ENCODE measurements around the gene SURF2.
A peak's percentile ranks its signal among the peaks of the same experiment; 100 is the strongest.
"Not testable (repeated sequence)": the region's sequence is repeated elsewhere in the genome, so short reads cannot be mapped to it uniquely, and the experiment has no call there.

Gene SURF2

GRCh38 chr9:133359399-133360175 lies 3.2 kb downstream of the SURF2 start:
- peak; percentile 17 for DNase-seq

DNA sequence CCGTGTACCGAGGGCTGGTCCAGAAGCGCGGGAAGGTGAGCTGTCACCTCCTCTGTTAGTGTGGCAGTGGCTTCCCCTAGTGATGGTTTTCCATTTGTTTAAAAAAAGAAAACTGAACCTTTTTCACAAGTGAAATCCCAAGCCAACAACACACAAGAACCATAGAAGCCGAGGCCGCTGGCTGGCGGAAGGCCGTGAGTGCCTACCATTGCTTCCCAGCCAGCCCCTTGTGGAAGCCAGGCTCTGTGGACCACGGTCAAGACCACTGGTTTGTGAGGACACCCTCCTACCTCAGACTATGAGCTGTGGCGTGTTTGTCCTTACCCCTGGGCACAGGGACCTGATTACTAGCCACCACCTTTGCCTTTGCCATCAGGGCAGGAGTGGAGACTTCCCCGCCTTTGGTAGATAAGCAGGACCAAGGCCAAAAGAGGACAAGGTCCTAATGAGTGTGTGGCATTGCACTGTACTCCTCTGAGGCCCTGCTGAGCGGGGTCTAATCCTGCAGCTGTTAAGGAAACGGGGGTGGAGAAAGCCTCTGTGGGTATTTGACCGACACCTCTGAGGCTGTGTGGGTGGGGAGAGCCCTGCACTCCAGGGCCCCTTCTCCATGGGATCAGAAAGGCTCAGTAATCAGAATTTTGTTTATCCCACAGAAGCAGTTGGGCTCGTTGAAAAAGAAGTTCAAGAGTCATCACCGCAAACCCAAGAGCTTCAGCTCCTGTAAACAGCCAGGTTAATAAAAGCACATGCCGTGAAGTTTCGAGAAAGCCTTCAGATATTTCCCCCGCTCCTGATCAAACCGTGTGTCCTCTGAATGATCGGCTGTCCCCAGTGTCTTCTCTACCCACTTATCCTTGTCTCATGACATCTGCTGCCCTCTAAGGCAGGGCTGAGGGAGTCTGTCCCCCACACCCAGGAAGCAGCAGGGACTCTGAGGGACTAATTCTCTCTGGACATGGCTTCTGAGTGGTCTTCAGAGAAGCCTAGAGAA lies 4.3 kb downstream of the SURF2 start:
- no peak for DNase-seq

DNA sequence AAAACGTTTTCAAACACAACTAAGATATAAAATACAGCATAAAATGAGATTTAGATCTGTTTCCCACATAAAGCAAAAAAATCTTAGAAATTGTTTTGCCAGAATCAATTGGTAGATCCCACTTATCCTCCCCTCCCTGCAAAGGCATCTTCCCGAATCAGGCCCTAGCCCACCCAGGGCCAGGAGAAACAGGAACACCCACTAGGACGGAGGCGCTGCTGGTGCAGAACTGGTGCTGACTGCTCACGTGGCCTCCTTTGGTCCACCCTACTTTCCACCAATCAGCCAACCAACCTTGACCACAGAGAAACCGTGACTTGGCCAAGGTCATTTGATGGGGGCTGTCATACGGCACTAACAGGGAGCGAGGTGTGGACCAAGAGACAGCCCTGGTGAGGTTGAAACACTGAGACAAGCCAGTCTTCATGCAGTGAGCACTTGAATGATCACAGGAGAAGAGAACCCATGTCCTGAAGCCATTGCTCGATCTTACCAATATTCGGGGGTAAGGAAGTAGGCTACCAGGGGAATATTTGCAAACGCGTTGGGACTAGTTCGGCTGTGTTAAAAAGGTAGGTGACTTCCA lies 5.2 kb downstream of the SURF2 start:
- DNase-seq, result no peak

GRCh38 chr9:133362359-133363044 lies 6.2 kb downstream of the SURF2 start:
- DNase-seq, result no peak

DNA sequence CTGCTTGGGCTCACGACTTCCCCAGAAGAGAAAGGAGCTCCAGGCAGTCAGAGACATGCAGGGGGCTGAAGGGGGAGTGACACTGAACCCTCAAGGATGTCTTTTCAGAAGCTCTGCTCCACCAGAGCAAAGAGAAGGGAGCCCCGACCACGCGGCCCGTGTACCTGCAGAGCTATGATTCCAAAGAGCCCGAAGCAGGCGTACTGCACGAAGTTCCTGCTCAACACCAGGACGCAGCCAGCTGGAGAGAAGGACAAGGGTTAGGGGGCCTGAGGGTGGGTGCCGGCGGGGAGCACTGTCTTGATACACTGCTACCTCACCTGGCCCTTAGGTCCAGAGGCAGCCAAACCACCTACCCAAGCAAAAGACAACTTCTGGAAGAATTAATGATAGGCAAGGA lies 10.1 kb downstream of the SURF2 start:
- DNase-seq, result no peak

DNA sequence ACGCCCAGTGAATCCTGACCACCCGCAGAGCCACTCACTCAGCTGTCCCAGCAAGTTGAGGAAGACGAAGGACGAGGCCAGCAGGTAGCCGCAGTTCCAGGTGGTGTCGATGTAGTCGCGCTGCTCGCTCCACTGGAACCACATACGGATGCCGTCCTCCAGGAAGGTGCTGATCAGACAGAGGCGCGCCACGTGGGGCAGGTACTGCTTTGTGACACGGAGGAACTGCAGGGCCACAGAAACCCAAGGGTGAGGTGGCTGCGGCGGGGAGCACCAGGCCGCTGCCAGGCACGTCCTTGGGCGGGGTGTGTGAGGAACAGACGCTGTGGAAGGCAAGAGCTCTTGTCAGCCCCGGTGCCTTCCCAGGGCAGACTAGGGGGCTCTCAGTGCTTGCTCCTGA lies 10.9 kb downstream of the SURF2 start:
- DNase-seq, result no peak

DNA sequence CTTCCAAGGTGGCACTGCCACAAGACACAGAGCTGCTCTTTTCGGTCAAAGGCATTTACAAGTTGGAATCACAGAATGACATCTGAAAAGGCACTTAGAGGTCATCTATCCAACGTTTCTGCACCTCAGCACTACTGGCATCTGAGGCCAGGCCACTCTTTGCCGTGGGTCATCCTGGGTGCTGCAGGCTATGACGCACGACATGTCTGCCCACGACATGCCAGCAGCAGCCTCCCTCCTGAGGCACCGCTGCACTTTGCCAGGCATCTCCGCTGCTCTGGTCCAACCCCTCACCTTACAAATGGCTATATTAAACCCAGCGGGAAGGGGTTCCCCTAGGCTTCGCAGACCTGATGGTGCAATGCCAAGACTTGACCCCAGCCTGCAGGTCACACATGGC lies 11.4 kb downstream of the SURF2 start:
- DNase-seq, result no peak

- no peak for DNase-seq
Measured at GRCh38 chr9:133368249-133368881, 12.0 kb downstream of the SURF2 start.

DNA sequence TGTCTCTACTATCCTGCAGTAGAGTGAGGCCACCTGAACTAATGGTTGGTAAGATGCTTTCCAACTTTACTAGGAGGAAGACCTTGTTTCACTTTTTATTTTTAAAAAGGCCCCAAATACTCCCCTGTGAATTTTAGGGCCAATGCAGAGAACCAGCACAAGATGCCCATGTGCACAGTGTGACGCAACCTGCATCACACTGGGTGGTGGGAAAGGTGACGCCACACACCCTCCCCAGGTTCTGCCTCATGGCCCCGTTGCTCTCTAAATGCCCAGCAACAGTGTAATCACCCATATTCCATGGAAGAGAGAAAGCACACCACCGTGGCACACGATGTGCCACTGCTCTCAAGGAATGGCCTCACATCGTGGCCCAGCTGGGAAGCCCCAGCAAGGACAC lies 13.1 kb downstream of the SURF2 start:
- DNase-seq, result no peak

DNA sequence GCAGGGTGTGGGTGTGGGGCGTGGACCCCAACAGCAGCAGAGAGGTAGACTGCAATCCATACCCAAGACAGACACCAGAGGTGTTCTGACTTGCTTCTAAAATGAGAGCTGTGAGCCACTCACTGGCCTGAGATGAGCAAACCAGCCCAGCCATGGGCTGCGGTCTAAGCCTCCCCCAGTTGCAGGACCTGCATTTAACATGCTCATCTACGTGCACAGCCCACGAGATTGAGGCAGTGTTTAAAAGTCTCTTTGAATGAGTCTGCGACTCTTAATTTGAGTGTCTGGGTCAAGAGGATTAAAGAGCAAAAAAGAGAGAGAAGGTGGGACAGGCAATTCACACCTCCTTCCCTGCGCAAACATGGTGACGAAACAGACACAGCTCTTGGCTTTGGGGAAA lies 13.6 kb downstream of the SURF2 start:
- no peak for DNase-seq

GRCh38 chr9:133370685-133371084 lies 14.3 kb downstream of the SURF2 start:
- DNase-seq, result no peak

DNA sequence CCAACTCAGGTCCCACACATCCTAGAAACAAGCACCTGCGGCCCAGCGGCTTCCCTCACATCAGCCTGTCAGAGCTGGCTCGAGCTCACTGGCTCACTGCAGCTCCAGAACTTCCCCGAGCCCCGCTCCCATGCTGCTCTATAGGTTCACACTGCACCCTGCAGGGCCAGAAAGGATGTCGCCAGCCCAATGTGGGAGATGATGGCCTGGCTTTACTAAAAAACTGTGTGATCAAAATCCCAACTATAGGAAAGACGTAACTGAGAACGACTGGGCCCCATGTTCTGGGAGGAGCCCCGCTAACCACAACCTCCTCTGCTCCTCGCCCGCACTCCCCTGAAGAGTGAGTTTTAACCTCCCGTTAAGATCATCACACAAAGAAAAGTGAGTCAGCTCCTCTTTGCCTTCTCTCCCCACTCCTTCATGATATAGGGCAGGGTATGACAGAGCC lies 14.9 kb downstream of the SURF2 start:
- no peak for DNase-seq

DNA sequence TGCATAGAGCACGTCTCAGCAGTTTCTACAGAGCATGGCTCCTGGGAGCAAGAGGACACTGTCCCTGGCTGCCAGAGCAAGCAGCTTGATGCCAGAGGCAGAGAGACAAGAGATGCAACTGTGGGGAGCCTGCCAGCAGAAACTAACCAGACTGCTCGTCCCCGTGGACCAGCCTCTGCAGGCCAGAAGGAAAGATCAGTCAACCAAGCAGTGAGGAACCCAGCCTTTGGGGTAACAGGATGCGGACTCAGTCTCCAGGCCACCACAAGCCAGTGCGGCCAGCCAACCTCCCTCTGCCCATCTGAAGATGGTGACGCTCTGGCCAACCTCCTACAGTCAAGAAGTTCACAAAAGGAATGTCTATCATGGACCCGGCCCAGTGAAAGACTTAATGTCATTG lies 15.8 kb downstream of the SURF2 start:
- DNase-seq, result no peak

DNA sequence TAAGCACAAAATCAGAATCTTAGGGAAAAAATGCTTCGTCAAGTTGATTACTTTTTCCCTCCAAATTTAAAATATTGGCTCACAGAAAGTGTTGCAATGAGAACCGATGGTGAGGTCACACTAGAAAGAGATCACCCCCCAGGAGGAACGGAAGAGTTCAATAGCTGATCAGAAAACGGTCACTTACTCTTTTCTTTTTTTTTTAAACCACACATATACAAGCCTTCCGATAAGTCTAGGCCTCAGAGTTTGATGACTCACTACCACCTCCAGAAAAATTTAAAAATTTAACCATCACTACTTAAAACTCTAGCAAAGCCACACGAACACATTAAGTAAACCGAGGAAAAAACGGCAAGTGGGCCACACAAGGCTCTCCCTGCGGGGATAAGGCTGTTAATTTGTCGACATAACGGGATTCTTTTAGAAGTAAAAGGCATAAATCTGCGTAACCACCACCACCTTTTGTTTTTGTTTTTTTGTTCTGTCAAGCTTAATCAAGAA lies 18.3 kb downstream of the SURF2 start:
- DNase-seq, result peak in 1 of 2 experiments; percentile 39

- peak; percentile 35 to 36 for DNase-seq
Measured at GRCh38 chr9:133375116-133375723, 18.9 kb downstream of the SURF2 start.

- DNase-seq, result peak; percentile 86 to 91
Measured at GRCh38 chr9:133375724-133376654, 19.6 kb downstream of the SURF2 start, which contains the start of the genes STKLD1 and SURF4. STKLD1 (plus strand) TSS chr9:133376366; CDS start chr9:133376474, 108 bp downstream. SURF4 (minus strand) TSS chr9:133376060; CDS start chr9:133375969, 91 bp downstream.

DNA sequence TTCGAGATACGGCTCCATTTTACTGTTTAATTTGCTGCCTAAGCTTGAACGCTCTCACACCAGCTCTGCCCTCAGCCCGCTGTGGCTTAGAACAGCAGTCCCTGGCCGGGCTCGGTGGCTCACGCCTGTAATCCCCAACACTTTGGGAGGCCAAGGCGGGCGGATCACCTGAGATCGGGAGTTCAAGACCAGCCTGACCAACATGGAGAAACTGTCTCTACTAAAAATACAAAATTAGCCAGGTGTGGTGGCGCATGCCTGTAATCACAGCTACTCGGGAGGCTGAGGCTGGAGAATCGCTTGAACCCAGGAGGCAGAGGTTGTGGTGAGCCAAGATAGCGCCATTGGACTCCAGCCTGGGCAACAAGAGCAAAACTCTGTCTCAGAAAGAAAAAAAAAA lies 20.9 kb downstream of the SURF2 start:
- not testable (repeated sequence) for DNase-seq

GRCh38 chr9:133377721-133378216 lies 21.4 kb downstream of the SURF2 start:
- DNase-seq, result peak; percentile 6 to 20

GRCh38 chr9:133378408-133378962 lies 22.1 kb downstream of the SURF2 start:
- no peak for DNase-seq

Data from Kasumi-1 (cell line).